HepG2 (cell line): ENCODE results near the gene RFX6. TPM values are rescaled to one million over a fixed set of nuclear protein-coding genes. Genes with fewer than 3 reads are reported as not detected.

ENCODE experiments used
- ATAC-seq: fragments of 200-7000 bp; cut with Tn5 transposase; 3 replicates; pipeline ENCODE4 v1.9.1; 2020; ENCODE audit warnings: mild to moderate bottlenecking, moderate library complexity
- BruUV-seq: library from RNA; stranded (reverse); fragments of 400-500 nt; replicated peaks from 2 replicates; lab custom pipeline; 2021; lab: Mats Ljungman, UMichigan
- CTCF ChIA-PET: fragments of 300-600 bp; formaldehyde crosslinking; extraction: SDS; loops from one replicate; lab custom pipeline; 2021; ENCODE audit warnings: low total read pairs, inconsistent platforms, low intra/inter-chr PET ratio; lab: Yijun Ruan, JAX
- POLR2A ChIA-PET: fragments of 350-600 bp; sonication (Branson Sonifier 250); formaldehyde crosslinking; loops from one replicate; lab custom pipeline; 2020; ENCODE audit warnings: antibody characterized with exemption, inconsistent platforms; lab: Yijun Ruan, JAX
- DNase-seq: peaks from one replicate; pipeline ENCODE4 v3.0.0-alpha.2; 2015; ENCODE audit warnings: low spot score
- FAIRE-seq: peaks from 3 replicates; lab custom pipeline; 2011; peaks lifted over from hg19 to GRCh38; lab: Jason Lieb, UNC
- H2AFZ ChIP-seq: one replicate; pipeline ENCODE4 v1.6.1; 2011; ENCODE audit warnings: low read length, inconsistent platforms
- H3K27ac ChIP-seq: fragments of 300-600 bp; 3 replicates; pipeline ENCODE4 v1.8.0; 2011; ENCODE audit warnings: mixed run types, mild to moderate bottlenecking, mixed read lengths, low read length, inconsistent platforms; ENCODE audit not compliant: insufficient read depth; ENCODE audit errors: extremely low read length
- H3K27me3 ChIP-seq, 2 experiments: fragments of 200-600 bp in 1 of 2; 2 replicates in 1 of 2; 3 replicates in 1 of 2; pipeline versions ENCODE4 v1.6.0 to v1.8.0; 2011; ENCODE audit warnings: low read length in 2 of 2, mild to moderate bottlenecking in 2 of 2, moderate library complexity in 2 of 2, inconsistent platforms in 1 of 2; ENCODE audit not compliant: insufficient read depth in 2 of 2, control insufficient read depth in 1 of 2
- H3K36me3 ChIP-seq, 2 experiments: fragments of 200-600 bp in 1 of 2; replicated peaks in 1 of 2; 2 replicates in 1 of 2; 3 replicates in 1 of 2; pipeline versions ENCODE4 v1.5.1 to v1.8.0; 2011; ENCODE audit warnings: low read length in 2 of 2, inconsistent platforms in 1 of 2; ENCODE audit not compliant: insufficient read depth in 2 of 2, control insufficient read depth in 1 of 2
- H3K4me1 ChIP-seq: 2 replicates; pipeline ENCODE4 v1.5.1; 2012; ENCODE audit warnings: low read length, inconsistent platforms; ENCODE audit not compliant: insufficient read depth
- H3K4me2 ChIP-seq: 2 replicates; pipeline ENCODE4 v1.6.0; 2011; ENCODE audit warnings: low read depth, low read length, inconsistent platforms
- H3K4me3 ChIP-seq, 3 experiments: fragments of 200-600 bp in 1 of 3; sonication (generic), shearing (Covaris generic) in 1 of 3; replicated peaks in 1 of 3; 2 replicates each; pipeline ENCODE4 v1.5.1; 2011 to 2016; ENCODE audit warnings: low read length in 3 of 3, inconsistent platforms in 2 of 3, low read depth in 2 of 3, mild to moderate bottlenecking in 2 of 3, control low read depth in 1 of 3, mixed read lengths in 1 of 3; ENCODE audit not compliant: insufficient read depth in 1 of 3
- H3K79me2 ChIP-seq: one replicate; pipeline ENCODE4 v1.6.1; 2011; ENCODE audit warnings: low read length, inconsistent platforms; ENCODE audit not compliant: insufficient read depth
- H3K9ac ChIP-seq: 2 replicates; pipeline ENCODE4 v1.6.0; 2011; ENCODE audit warnings: mild to moderate bottlenecking, low read depth, low read length, inconsistent platforms; ENCODE audit not compliant: insufficient read depth
- H3K9me3 ChIP-seq: 2 replicates; pipeline ENCODE4 v1.5.1; 2012; ENCODE audit warnings: mild to moderate bottlenecking, low read length
- H4K20me1 ChIP-seq: 2 replicates; pipeline ENCODE4 v1.6.0; 2011; ENCODE audit warnings: inconsistent platforms, mild to moderate bottlenecking, low read length, moderate library complexity; ENCODE audit not compliant: insufficient read depth
- CTCF ChIP-seq: sonication (generic); formaldehyde crosslinking; IDR thresholded peaks from 2 replicates; pipeline ENCODE4 v1.5.0; 2020; ENCODE audit warnings: mild to moderate bottlenecking, missing genetic modification reagents, moderate library complexity
- MAZ ChIP-seq, 2 experiments: sonication (generic) in 1 of 2; formaldehyde crosslinking in 1 of 2; IDR thresholded peaks; 2 replicates each; pipeline versions ENCODE4 v1.5.0 to v1.6.1; 2012 to 2020; ENCODE audit warnings: low read depth in 2 of 2, mild to moderate bottlenecking in 2 of 2, borderline replicate concordance in 1 of 2, improper control_type of control experiment in 1 of 2, low read length in 1 of 2, missing genetic modification reagents in 1 of 2, moderate library complexity in 1 of 2
- MIXL1 ChIP-seq: IDR thresholded peaks from 2 replicates; pipeline ENCODE4 v1.6.1; 2016
- STAG1 ChIP-seq: sonication (generic); formaldehyde crosslinking; IDR thresholded peaks from 2 replicates; pipeline ENCODE4 v1.4.0; 2020; ENCODE audit warnings: missing genetic modification reagents
- ZNF232 ChIP-seq: sonication (generic); formaldehyde crosslinking; IDR thresholded peaks from 2 replicates; pipeline ENCODE4 v1.4.0; 2020; ENCODE audit warnings: missing genetic modification reagents, borderline replicate concordance
- ZNF574 ChIP-seq: sonication (generic); formaldehyde crosslinking; IDR thresholded peaks from 2 replicates; pipeline ENCODE4 v1.4.0; 2020; ENCODE audit warnings: missing genetic modification reagents
- in situ Hi-C: cut with HindIII; loops from 2 replicates; pipeline ENCODE4 v1.10.0; 2017; ENCODE audit warnings: low pct_unique_long_range_greater_than_20kb; ENCODE audit not compliant: extremely low pct_ligation_motif_present
- intact Hi-C: fragments of 100-400 bp; cut with micrococcal nuclease; formaldehyde crosslinking; loops from one replicate; pipeline ENCODE4 v1.10.0; 2022; ENCODE audit not compliant: unreplicated experiment
- polyA plus RNA-seq, 8 experiments: library from polyadenylated mRNA; depleted of rRNA in 3 of 8; stranded (reverse) in 7 of 8; unstranded in 1 of 8; fragments of >200 nt; fragmentation: Illumina TruSeq in 4 of 8; extraction: Trizol in 4 of 8; gene quantifications; 2 replicates each; pipeline versions ENCODE4 v1.2.1 to v1.2.3, GENCODE V29; 2011 to 2016; ENCODE audit warnings: low read depth in 4 of 8, missing spikeins in 1 of 8, mixed read lengths in 1 of 8; ENCODE audit not compliant: insufficient read depth in 1 of 8
- total RNA-seq, 5 experiments: library from RNA; depleted of rRNA; stranded (reverse); fragments of >200 nt; fragmentation: Illumina TruSeq; extraction: Trizol; gene quantifications; 2 replicates each; pipeline ENCODE4 v1.2.3, GENCODE V29; 2016; ENCODE audit warnings: low read depth in 1 of 5

The RFX6 gene
- total and polyA plus RNA-seq, 2 of the 13 experiments (the other 11 are each of a cell fraction or from before 2014, with no cell fraction given), result 0.04 TPM; not detected in 1

- DNase-seq (peak; percentile 9), FAIRE-seq (no peak), ATAC-seq (no peak)
- no peaks in the 10 kb centered on the region for H3K9me3 ChIP-seq
- peak; percentile 42 for TF ChIP-seq CTCF (CRISPR knock-in tag)
- 0 out of 2 replicates have a peak, but pooled peaks have one; percentile 32 for TF ChIP-seq MIXL1 (CRISPR knock-in tag)
- peak; percentile 72 for TF ChIP-seq STAG1 (CRISPR knock-in tag)
- no peak for TF ChIP-seq ZNF232 (CRISPR knock-in tag)
- no peak for TF ChIP-seq MAZ (IDR thresholded peaks at IDR 0.05; ENCODE audit: borderline replicate concordance, low read depth, low read length)
- no peak for TF ChIP-seq MAZ (CRISPR knock-in tag; IDR thresholded peaks at IDR 0.05; ENCODE audit: low read depth)
- no peak for TF ChIP-seq ZNF574 (CRISPR knock-in tag)
- H3K4me2 ChIP-seq, result no peak overlapping the region
- no peak overlapping the region for H2AFZ ChIP-seq
- CTCF ChIA-PET, result interaction anchor here (0.6 to 3.6 kb wide), 3 partner anchors 88 to 128 kb away, joined by 3 to 19 read pairs (median 4); no protein-coding TSS in a partner anchor
- in situ Hi-C loops (no loop called here), intact Hi-C loops (loop anchor here (1.0 to 10.0 kb wide), 3 partner anchors 88 to 434 kb away; no protein-coding TSS in a partner anchor)
- no peaks in the 10 kb centered on the region for H3K79me2 ChIP-seq
- no peaks in the 10 kb centered on the region for H3K36me3 ChIP-seq
- no peaks in the 10 kb centered on the region for H4K20me1 ChIP-seq
- H3K27ac ChIP-seq, result no peak overlapping the region
- H3K4me3 ChIP-seq, result no peak overlapping the region
- POLR2A ChIA-PET, result no interaction called here
- H3K27me3 ChIP-seq, result peaks cover 10 to 20% of the 10 kb centered on the region in 2 experiments
- BruUV-seq, result no TSS peak
- no peak overlapping the region for H3K9ac ChIP-seq
- peaks cover 17% of the 10 kb centered on the region for H3K4me1 ChIP-seq
These were observed 4.2 kb downstream of the RFX6 start for GRCh38 chr6:116881236-116881635.
